Muscle of arm (tissue), 12 donors: Measurements from ENCODE around the gene FATE1. TPM values are rescaled to one million over a fixed set of nuclear protein-coding genes. Genes with fewer than 3 reads are reported as not detected.

Source experiments
- DNase-seq: peaks from one replicate; pipeline ENCODE4 v3.0.0-alpha.2; 2013
- polyA plus RNA-seq, 12 donors: library from polyadenylated mRNA; unstranded; fragments of 120-200 nt; gene quantifications; one replicate each; pipeline ENCODE4 v1.2.1, GENCODE V29; 2013; ENCODE audit not compliant: insufficient read length in 12 of 12

Gene FATE1
- polyA plus RNA-seq, 12 donors = 0.71 to 2.6 (median 1.7) TPM; not detected in 2

- no peak for DNase-seq
These were observed 13.0 kb upstream of the FATE1 start for GRCh38 chrX:151702741-151703340.

- peak; percentile 70 for DNase-seq
These were observed 12.3 kb upstream of the FATE1 start for GRCh38 chrX:151703487-151703886.

DNA sequence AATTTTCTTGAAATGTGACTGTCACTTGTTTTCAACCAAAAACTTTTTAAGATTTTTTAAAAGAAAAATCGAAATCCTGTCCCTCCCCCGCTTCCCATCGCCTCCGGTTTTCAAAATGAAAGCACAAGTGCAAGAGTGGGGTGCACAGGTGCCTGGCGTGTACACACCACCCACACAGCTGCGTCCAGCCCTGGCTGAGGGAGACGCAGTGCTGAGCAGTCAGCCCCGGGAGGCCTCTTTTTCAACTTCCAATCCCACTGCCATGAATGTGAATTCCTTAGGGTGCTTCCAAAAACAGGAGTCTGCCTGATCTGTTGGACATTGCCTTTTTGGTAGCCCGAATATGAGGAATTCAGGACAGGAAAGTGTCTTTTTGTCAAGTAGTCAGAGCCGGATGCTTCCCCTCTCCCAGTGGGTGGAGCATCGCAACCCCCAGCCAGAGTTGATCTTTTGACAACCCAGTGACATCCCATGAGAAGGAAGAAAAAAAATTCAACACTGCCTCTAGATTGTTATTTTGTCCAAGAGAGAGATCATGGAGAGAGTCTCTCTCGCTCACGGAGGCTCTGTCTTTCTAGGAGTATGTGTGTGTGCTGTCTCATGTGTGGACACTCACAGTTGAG is 11.7 kb upstream of the FATE1 start:
- DNase-seq = no peak

DNA sequence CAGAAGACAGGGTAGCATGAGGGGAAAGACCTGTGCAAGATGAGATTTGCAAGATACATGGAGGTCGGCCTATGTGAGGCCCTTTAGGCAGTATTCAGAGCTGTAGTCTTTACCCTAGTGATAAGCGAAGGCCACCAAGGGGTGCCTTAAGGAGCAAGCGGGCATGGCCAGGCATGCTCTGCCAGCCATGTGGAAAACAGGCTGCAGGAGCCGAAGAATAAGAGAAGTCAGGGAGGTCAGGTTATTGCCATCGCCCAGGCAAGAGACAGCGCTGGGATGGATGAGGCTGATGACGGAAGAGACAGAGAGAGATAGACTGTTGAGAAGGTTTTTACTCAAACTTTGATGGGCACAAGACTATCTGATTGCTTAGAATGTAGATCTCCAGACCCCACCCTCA is 7.0 kb upstream of the FATE1 start:
- no peak for DNase-seq

GRCh38 chrX:151710457-151710856 is 5.4 kb upstream of the FATE1 start:
- DNase-seq = no peak

- DNase-seq = no peak
These were observed 4.7 kb upstream of the FATE1 start for GRCh38 chrX:151711154-151711553.

- DNase-seq = peak; percentile 62
These were observed 4.0 kb upstream of the FATE1 start for GRCh38 chrX:151711787-151712186.

GRCh38 chrX:151712253-151712652 is 3.6 kb upstream of the FATE1 start:
- DNase-seq = no peak

- no peak for DNase-seq
These were observed 2.0 kb upstream of the FATE1 start for GRCh38 chrX:151713849-151714248.

- DNase-seq = no peak
These were observed 1.5 kb upstream of the FATE1 start for GRCh38 chrX:151714362-151714761.

GRCh38 chrX:151722241-151722846 is 6.5 kb downstream of the FATE1 start:
- no peak for DNase-seq

GRCh38 chrX:151723156-151723760 is 7.4 kb downstream of the FATE1 start:
- no peak for DNase-seq

- DNase-seq = no peak
These were observed 8.9 kb downstream of the FATE1 start for GRCh38 chrX:151724563-151725337.

GRCh38 chrX:151725338-151725614 is 9.4 kb downstream of the FATE1 start:
- DNase-seq = no peak

DNA sequence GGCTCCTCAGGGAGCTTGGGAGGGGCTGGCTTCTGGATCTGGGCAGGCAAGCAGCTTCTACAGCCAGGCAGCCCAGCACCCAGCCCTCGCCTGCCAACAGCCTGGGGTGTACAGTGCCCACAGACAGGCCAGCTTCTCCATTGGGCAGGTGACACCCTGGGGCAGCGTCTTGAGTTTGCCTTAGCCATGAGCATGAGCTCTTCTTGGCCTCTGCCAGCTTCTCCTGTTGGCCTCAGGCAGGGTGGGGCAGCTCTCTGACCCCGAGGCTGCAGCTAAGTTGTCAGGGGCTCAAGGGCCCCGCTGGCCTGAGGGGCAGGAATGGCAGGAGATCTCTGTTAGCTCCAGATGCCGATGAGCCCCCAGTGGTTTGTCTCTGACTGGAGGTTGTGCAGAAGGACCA is 10.9 kb downstream of the FATE1 start:
- DNase-seq = no peak

GRCh38 chrX:151727346-151727745 is 11.5 kb downstream of the FATE1 start:
- DNase-seq = no peak

- no peak for DNase-seq
These were observed 13.4 kb downstream of the FATE1 start for GRCh38 chrX:151729056-151729725.

- no peak for DNase-seq
These were observed 18.6 kb downstream of the FATE1 start, which contains the start of gene CNGA2 for GRCh38 chrX:151734446-151734845. Gene CNGA2 (plus strand): TSS chrX:151734746. CDS start chrX:151738484, 3,738 bp downstream.

GRCh38 chrX:151735219-151735618 is 19.4 kb downstream of the FATE1 start:
- no peak for DNase-seq

GRCh38 chrX:151736685-151737084 is 20.9 kb downstream of the FATE1 start:
- DNase-seq = no peak

DNA sequence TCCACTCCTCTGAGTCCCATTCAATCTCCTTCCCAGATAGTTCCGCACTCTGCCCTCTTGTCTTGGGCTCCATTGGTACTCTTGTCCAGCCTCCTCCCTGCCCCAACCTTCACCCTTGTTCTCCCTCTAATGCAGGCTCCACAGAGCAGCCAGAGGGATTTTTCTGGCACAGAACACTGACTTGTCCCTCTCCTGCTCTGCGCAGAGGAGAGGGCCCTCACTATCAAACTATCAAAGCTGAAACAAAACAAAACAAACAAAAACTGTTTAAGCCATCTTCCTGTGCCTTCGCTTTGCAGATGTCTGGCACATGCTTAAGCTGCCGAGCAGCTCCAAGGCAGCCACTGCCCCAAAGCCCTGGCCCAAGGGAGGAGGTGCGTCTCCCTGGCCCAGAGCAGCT is 21.7 kb downstream of the FATE1 start:
- no peak for DNase-seq

GRCh38 chrX:151738751-151739150 is 22.9 kb downstream of the FATE1 start:
- no peak for DNase-seq
